Measurements from ENCODE around the gene TMC6.

TMC6 gene

DNA sequence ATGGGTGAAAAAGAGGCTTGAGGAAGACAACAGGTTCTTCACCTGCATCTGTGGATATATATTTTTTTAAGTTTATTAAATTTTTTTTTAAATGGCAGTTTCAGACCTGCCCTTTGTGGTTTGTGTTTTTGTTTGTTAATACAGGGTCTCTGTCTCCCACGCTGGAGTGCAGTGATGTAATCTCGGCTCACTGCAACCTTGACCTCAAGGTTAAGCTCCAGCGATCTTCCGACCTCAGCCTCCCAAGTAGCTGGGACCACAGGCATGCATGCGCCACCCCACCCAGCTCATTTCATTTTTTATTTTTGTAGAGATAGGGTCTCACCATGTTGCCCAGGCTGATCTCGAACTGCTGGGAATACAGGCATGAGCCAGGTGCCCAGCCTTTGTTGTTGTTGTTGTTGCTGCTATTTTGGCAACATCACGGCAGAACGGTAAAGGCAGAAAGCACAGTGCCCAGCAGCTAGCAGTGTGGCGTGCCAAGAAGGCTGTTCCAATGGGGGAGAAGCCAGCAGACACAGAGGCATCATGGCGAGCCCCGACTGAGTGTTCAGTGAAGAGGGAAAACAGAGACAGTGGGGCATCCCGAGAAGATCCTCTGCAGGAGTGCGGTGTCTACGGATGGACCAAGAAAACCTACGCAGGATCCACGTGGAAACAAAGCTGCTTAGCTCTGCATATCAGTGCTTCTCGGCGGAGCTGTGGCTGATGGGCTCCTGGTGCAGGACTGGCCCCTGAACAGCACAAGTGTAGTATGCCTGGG lies 19.6 kb downstream of the TMC6 start:
- Histone ChIP-seq H3K9me2 (replicated peaks; ENCODE audit: control insufficient read depth, low read length) (no peaks in the 10 kb centered on the region), H4K20me1 (ENCODE audit: control insufficient read depth, insufficient read depth, low read depth, low read length) (no peaks in the 10 kb centered on the region), H3K4me1 (ENCODE audit: control insufficient read depth, low read length) (peaks cover 10% of the 10 kb centered on the region), H3K27me3 (ENCODE audit: control insufficient read depth, low read length) (no peaks in the 10 kb centered on the region), H3K4me3 (ENCODE audit: low read length) (no peak overlapping the region), H3F3A (ENCODE audit: control insufficient read depth, insufficient read depth) (peaks cover 22% of the 10 kb centered on the region), H3K27ac (ENCODE audit: low read depth, low read length) (no peak overlapping the region), H3K4me2 (ENCODE audit: low read length) (no peak overlapping the region), H3K9me3 (ENCODE audit: control insufficient read depth, insufficient read depth, low read length) (no peaks in the 10 kb centered on the region), H3K36me3 (ENCODE audit: control insufficient read depth, low read length) (peaks cover 57% of the 10 kb centered on the region), H3K79me2 (ENCODE audit: control insufficient read depth, low read length) (peaks cover 7% of the 10 kb centered on the region)
- TF ChIP-seq CTCF (IDR thresholded peaks at IDR 0.05; ENCODE audit: low read depth, low read length, poor library complexity, severe bottlenecking) = no peak
- no peak for TF ChIP-seq EZH2phosphoT487 (IDR thresholded peaks at IDR 0.05; ENCODE audit: borderline replicate concordance, low read length)

GRCh38 chr17:78107976-78108725 lies 20.4 kb downstream of the TMC6 start:
- Histone ChIP-seq H3K79me2 (ENCODE audit: control insufficient read depth, low read length) (peaks cover 7% of the 10 kb centered on the region), H4K20me1 (ENCODE audit: control insufficient read depth, insufficient read depth, low read depth, low read length) (no peaks in the 10 kb centered on the region), H3K27ac (ENCODE audit: low read depth, low read length) (no peak overlapping the region), H3K4me2 (ENCODE audit: low read length) (no peak overlapping the region), H3K27me3 (ENCODE audit: control insufficient read depth, low read length) (no peaks in the 10 kb centered on the region), H3K4me3 (ENCODE audit: low read length) (no peak overlapping the region), H3K4me1 (ENCODE audit: control insufficient read depth, low read length) (peaks cover 8% of the 10 kb centered on the region), H3K9me2 (replicated peaks; ENCODE audit: control insufficient read depth, low read length) (no peaks in the 10 kb centered on the region), H3K9me3 (ENCODE audit: control insufficient read depth, insufficient read depth, low read length) (no peaks in the 10 kb centered on the region), H3K36me3 (ENCODE audit: control insufficient read depth, low read length) (peaks cover 59% of the 10 kb centered on the region), H3F3A (ENCODE audit: control insufficient read depth, insufficient read depth) (peaks cover 22% of the 10 kb centered on the region)
- TF ChIP-seq CTCF (IDR thresholded peaks at IDR 0.05; ENCODE audit: low read depth, low read length, poor library complexity, severe bottlenecking) = no peak
- no peak for TF ChIP-seq EZH2phosphoT487 (IDR thresholded peaks at IDR 0.05; ENCODE audit: borderline replicate concordance, low read length)

DNA sequence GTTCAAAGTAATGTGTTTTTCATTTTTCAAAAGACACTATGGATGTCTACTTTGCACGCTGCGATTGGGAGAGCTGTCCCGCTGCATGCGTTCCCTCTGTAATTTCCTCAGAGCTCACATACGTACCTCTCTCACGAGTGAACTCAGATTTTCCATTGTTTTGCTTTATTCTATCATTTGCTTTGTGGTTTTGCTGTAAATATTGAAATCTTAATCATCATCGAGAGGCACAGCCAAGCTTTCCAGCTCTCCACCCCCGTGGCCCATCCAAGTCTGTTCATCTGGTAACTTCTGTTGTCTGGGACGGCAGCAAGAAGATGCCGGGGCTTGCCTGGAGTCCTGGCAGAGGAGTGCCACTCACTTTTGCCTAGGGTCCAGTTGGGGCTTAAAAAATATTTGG lies 21.1 kb downstream of the TMC6 start:
- TF ChIP-seq CTCF (IDR thresholded peaks at IDR 0.05; ENCODE audit: low read depth, low read length, poor library complexity, severe bottlenecking) = no peak
- no peak for TF ChIP-seq EZH2phosphoT487 (IDR thresholded peaks at IDR 0.05; ENCODE audit: borderline replicate concordance, low read length)
- Histone ChIP-seq H3K4me3 (ENCODE audit: low read length) (no peak overlapping the region), H3K79me2 (ENCODE audit: control insufficient read depth, low read length) (peaks cover 7% of the 10 kb centered on the region), H3K9me3 (ENCODE audit: control insufficient read depth, insufficient read depth, low read length) (no peaks in the 10 kb centered on the region), H4K20me1 (ENCODE audit: control insufficient read depth, insufficient read depth, low read depth, low read length) (no peaks in the 10 kb centered on the region), H3K4me2 (ENCODE audit: low read length) (no peak overlapping the region), H3K27ac (ENCODE audit: low read depth, low read length) (no peak overlapping the region), H3K4me1 (ENCODE audit: control insufficient read depth, low read length) (peaks cover 1% of the 10 kb centered on the region), H3K27me3 (ENCODE audit: control insufficient read depth, low read length) (no peaks in the 10 kb centered on the region), H3F3A (ENCODE audit: control insufficient read depth, insufficient read depth) (peaks cover 22% of the 10 kb centered on the region), H3K36me3 (ENCODE audit: control insufficient read depth, low read length) (peaks cover 52% of the 10 kb centered on the region), H3K9me2 (replicated peaks; ENCODE audit: control insufficient read depth, low read length) (no peaks in the 10 kb centered on the region)
